HG03064 (cell line): Measurements from ENCODE around the gene ISYNA1.

Experiments
- ATAC-seq: cut with Tn5 transposase; IDR thresholded peaks from one replicate; pipeline ENCODE4 v1.9.1; 2021; ENCODE audit warnings: low read depth; ENCODE audit not compliant: unreplicated experiment

The ISYNA1 gene

GRCh38 chr19:18433015-18433691, 4.8 kb downstream of the ISYNA1 start:
- no peak for ATAC-seq

- ATAC-seq: no peak
Observed at GRCh38 chr19:18432275-18433014, 5.5 kb downstream of the ISYNA1 start.

- no peak for ATAC-seq
Observed at GRCh38 chr19:18431351-18432197, 6.4 kb downstream of the ISYNA1 start.

- no peak for ATAC-seq
Observed at GRCh38 chr19:18430417-18431144, 7.4 kb downstream of the ISYNA1 start.

- ATAC-seq: no peak
Observed at GRCh38 chr19:18429717-18430416, 8.1 kb downstream of the ISYNA1 start.

- no peak for ATAC-seq
Observed at GRCh38 chr19:18428787-18429674, 8.9 kb downstream of the ISYNA1 start.

GRCh38 chr19:18428173-18428786, 9.7 kb downstream of the ISYNA1 start:
- ATAC-seq: no peak

GRCh38 chr19:18427743-18428113, 10.2 kb downstream of the ISYNA1 start:
- no peak for ATAC-seq

- no peak for ATAC-seq
Observed at GRCh38 chr19:18427080-18427742, 10.7 kb downstream of the ISYNA1 start.

GRCh38 chr19:18426416-18426767, 11.5 kb downstream of the ISYNA1 start:
- ATAC-seq: no peak

GRCh38 chr19:18425515-18426415, 12.2 kb downstream of the ISYNA1 start:
- ATAC-seq: no peak

- ATAC-seq: no peak
Observed at GRCh38 chr19:18424890-18425514, 12.9 kb downstream of the ISYNA1 start.

GRCh38 chr19:18424122-18424889, 13.6 kb downstream of the ISYNA1 start:
- no peak for ATAC-seq

- ATAC-seq: no peak
Observed at GRCh38 chr19:18423258-18424020, 14.5 kb downstream of the ISYNA1 start.

GRCh38 chr19:18422530-18423191, 15.3 kb downstream of the ISYNA1 start:
- ATAC-seq: no peak
